ENCODE measurements around the gene ZSWIM4.
"Not testable (repeated sequence)": the region's sequence is repeated elsewhere in the genome, so short reads cannot be mapped to it uniquely, and the experiment has no call there.

ZSWIM4 gene

DNA sequence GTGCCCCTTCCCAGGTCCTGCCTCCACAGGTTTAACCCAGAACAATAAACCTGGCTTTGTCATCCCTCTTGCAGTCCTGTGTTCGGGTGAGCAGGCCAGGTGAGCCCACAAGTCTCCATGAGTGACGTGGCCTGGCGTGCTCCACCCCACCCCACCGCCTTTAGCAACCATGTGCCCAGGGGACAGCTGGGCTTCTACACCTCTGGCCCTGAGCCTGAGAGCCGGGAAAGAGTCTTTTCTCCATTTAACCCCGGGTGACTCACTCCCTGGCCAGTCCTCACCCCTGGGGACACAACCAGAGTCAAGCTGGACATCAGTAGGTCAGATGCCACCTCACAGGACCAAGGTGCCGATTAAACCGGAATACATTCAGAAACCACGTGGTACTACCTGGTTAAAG lies 16.8 kb upstream of the ZSWIM4 start:
- DNase-seq (ENCODE audit: low read depth in 2 of 2, low spot score in 1 of 2), result no peak

DNA sequence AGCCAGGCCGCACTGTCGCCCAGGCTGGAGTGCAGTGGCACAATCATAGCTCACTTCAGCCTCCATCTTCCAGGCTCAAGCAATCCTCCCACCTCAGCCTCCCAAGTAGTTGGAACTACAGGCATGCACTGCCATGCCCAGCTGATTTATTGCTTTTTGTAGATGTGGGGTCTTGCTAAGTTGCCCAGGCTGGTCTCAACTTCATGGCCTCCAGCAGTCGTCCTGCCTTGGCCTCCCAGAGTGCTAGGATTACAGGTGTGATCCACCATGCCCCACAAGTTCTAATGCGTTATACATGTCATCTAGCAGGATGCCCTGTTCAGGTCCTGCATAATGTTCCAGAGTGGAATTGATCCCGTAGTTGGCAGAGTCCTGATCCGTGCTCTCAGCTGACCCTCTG lies 16.4 kb upstream of the ZSWIM4 start:
- DNase-seq (ENCODE audit: low read depth in 2 of 2, low spot score in 1 of 2), result no peak

DNA sequence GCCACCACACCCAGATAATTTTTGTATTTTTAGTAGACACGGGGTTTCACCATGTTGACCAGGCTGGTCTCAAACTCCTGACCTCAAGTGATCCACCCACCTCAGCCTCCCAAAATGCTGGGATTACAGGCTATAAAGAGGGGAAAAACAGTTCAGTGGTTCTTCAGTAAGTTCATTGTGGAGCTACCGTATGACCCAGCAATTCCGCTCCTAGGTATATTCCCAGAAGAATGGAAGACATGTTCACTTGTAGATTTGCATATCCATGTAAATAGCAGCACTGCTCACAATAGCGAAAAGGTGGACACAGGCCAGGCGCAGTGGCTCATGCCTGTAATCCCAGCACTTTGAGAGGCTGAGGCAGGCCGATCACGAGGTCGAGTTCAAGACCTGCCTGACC lies 15.4 kb upstream of the ZSWIM4 start:
- not testable (repeated sequence) for DNase-seq (ENCODE audit: low read depth in 2 of 2, low spot score in 1 of 2)

DNA sequence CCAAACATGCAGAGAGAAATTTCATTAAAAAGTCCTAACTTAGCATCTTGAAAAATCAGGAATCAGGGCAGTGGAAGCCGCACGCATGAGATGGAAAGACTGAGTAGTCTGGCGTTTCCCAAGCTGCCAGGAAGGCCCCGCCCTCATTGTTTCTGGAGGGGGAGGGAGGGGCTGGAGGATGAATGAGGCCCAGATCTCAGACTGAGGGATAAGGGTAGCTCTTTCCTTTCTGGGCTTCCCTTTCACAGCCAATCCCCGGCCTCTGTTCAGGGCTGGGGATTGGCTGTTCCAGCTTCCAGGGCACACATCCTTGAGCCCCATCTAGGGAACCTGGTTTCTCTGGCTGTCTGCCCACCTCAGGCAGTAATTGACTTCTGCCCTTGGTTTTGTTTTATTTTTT lies 13.7 kb upstream of the ZSWIM4 start:
- no peak for DNase-seq (ENCODE audit: low read depth in 2 of 2, low spot score in 1 of 2)

- no peak for DNase-seq (ENCODE audit: low read depth in 2 of 2, low spot score in 1 of 2)
Measured at GRCh38 chr19:13782537-13782936, 12.7 kb upstream of the ZSWIM4 start.

GRCh38 chr19:13783565-13784500 lies 11.4 kb upstream of the ZSWIM4 start:
- DNase-seq (ENCODE audit: low read depth in 2 of 2, low spot score in 1 of 2), result no peak

DNA sequence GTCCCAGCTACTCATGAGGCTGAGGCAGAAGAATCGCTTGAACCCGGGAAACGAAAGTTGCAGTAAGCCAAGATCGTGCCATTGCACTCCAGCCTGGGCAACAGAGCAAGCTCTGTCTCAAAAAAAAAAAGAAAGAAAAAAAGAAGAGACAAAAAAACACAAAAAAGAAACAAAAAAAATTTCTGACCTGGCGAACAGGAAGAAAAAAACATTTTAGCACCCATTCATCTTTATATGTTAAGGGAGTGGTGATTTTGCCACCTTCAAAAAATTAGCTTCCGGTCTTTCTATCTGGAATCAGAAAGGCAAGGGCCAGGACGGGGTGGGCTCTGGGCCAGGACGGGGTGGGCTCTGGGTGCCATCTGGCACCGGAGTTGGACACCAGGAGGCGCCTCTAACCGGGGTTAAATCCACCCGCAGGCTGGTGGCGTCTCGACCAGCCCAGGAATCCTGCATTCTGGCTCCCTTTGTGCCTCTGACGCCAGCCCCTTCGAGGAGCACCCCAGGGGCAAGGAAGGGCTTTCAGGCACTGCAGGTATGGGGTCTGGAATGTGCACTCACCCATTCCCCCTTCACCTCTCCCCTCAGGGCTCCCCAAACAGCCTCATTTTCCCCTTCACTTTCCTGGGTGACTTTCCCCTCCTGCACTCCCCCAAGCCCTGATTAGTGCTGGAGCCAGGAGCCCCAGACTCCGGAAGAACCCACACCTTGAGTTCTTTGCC lies 10.4 kb upstream of the ZSWIM4 start:
- DNase-seq (ENCODE audit: low read depth in 2 of 2, low spot score in 1 of 2), result peak in 1 of 2 donors; percentile 63

DNA sequence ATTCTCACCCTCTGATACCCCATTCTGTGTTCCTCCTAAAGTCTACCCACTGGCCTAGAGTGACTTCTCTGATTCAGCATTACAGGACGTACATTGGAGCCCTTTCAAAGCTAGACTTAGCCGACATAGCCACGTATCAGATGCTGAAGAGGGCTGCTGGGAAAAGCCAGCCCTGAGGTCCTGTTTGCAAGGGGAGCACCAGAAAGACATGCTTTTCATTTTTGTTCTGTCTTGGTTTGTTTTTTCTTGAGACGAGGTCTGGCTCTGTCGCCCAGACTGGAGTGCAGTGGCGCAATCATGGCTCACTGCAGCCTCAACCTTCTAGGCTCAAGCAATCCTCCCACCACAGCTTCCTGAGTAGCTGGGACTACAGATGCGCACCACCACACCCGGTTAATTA lies 6.3 kb upstream of the ZSWIM4 start:
- DNase-seq (ENCODE audit: low read depth in 2 of 2, low spot score in 1 of 2), result no peak

- DNase-seq (ENCODE audit: low read depth in 2 of 2, low spot score in 1 of 2), result peak in 1 of 2 donors; percentile 24
Measured at GRCh38 chr19:13790354-13790753, 4.9 kb upstream of the ZSWIM4 start.

GRCh38 chr19:13793317-13793716 lies 1.9 kb upstream of the ZSWIM4 start:
- DNase-seq (ENCODE audit: low read depth in 2 of 2, low spot score in 1 of 2), result not testable (repeated sequence)

- DNase-seq (ENCODE audit: low read depth in 2 of 2, low spot score in 1 of 2), result no peak
Measured at GRCh38 chr19:13794398-13794756, 866 bp upstream of the ZSWIM4 start.

GRCh38 chr19:13795595-13796300 lies 505 bp downstream of the ZSWIM4 start:
- no peak for DNase-seq (ENCODE audit: low read depth in 2 of 2, low spot score in 1 of 2)

DNA sequence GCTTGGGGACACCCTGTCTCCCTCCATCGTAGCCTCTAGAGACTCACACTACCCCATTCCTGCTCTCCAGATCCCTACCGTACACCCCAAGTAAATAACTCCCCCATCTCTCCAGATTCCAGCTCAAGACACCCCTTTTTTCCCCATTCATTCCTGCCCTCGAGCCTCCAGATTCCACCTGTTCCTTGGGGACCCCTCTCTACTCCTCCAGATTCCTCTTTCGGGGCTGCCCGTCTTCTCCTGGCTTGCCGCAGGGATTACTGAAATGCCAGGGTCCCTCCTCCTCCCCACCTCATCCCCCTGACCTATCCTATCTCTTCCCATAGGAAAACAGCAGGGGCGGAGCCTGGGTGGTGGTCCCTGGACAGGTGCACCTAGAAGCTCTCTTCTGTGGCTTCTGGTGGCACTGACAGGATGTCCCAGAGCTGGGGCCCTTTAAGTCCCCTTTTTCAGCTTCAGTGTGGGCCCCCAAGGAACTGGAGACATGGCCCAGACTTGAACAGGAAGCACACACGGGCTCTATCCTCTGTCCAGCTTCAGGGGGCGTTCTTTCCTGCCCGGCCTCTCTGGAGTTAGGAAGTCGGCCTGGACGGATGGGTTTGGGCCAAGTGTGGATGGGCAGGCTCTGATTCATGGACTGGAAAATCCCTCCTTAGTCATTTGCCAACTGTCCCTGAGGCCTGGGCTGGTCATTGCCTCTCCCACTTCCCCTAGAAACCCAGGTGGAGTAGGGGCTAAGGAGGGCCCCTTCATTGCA lies 1.2 kb downstream of the ZSWIM4 start:
- DNase-seq (ENCODE audit: low read depth in 2 of 2, low spot score in 1 of 2), result no peak

GRCh38 chr19:13797058-13797440 lies 1.8 kb downstream of the ZSWIM4 start:
- no peak for DNase-seq (ENCODE audit: low read depth in 2 of 2, low spot score in 1 of 2)

- DNase-seq (ENCODE audit: low read depth in 2 of 2, low spot score in 1 of 2), result no peak
Measured at GRCh38 chr19:13797870-13798269, 2.6 kb downstream of the ZSWIM4 start.

- no peak for DNase-seq (ENCODE audit: low read depth in 2 of 2, low spot score in 1 of 2)
Measured at GRCh38 chr19:13799669-13800068, 4.4 kb downstream of the ZSWIM4 start.

DNA sequence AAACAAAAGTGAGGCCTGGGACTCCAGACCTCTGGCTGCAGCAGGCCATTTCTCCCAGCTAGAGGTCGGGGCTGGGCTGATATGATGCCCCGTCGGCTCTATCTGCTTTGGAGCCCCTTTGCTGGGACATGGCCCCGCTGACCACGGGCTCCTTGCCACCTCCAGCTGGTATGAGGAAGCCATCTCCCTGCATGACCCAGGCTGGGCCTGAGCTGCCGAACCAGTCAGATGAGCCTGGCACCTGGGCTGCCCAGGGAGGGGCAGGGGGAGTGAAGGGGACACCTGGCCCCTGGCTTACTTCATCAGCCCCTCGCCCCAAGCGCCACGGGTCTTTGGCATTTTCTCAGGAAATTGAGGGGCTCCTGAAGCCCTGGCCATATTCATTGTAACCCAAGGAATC lies 7.8 kb downstream of the ZSWIM4 start:
- DNase-seq (ENCODE audit: low read depth in 2 of 2, low spot score in 1 of 2), result no peak

DNA sequence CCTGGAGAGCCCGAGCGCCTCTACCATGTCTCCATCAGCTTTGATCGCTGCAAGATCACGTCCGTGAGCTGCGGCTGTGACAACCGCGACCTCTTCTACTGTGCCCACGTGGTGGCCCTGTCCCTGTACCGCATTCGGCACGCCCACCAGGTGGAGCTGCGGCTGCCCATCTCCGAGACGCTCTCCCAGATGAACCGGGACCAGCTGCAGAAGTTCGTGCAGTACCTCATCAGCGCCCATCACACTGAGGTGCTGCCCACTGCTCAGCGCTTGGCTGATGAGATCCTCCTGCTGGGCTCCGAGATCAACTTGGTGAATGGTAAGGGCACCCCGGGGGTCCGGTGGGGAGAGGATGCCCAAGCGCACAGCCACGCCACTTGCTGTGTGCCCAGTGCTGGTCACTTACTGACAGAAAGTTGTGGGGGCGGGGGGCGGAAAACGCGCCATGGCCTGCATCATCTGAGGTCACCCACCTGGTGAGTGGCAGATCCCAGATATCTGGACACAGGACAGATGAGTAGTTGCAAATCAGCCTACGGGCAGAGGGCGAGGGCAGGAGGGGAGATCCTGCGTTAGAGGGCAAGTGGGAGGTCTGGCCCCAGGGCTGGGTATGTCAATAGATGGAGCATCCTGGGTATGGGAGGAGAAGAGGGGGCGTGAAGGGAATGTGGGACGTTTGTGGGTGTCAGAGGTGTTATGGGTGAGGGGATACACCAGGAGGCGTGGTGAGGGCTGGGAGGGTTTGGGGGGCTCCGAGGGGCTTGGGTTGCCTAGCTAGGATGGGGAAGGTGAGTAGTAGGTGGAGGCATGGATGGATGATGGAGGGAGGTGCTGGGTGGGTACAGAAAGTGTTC lies 9.8 kb downstream of the ZSWIM4 start:
- no peak for DNase-seq (ENCODE audit: low read depth in 2 of 2, low spot score in 1 of 2)

DNA sequence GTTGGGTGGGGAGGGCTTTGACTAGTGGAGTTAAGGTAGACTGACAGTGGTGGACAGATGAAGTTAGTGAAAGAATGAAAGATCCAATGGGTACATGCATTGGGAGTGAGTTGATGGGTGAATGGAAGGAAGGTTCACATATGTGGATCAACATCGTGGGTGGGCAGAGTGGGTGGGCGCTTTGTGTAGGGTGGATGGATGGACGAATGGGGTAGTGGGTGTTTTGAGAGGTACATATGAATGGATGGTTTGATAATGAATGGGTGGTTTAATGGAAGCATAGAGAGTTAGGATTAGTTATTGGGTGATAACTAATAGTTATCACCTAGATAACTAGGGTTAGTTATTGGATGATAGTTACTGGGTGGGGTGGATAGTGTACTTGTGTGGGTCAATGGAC lies 11.5 kb downstream of the ZSWIM4 start:
- DNase-seq (ENCODE audit: low read depth in 2 of 2, low spot score in 1 of 2), result no peak

GRCh38 chr19:13807421-13808021 lies 12.3 kb downstream of the ZSWIM4 start:
- DNase-seq (ENCODE audit: low read depth in 2 of 2, low spot score in 1 of 2), result no peak

Measured in stimulated activated CD8-positive, alpha-beta memory T cell treated with anti-CD3 and anti-CD28 coated beads, Interleukin-4, amount 100 ng/mL, for 1 hour (primary cell).